Myometrial cell (primary cell): ENCODE measurements around the gene CLGN. TPM values are rescaled to one million over a fixed set of nuclear protein-coding genes. Genes with fewer than 3 reads are reported as not detected.

Experiments used
- total RNA-seq: library from RNA; depleted of rRNA; stranded (reverse); fragments of >200 nt; gene quantifications from 2 replicates; pipeline ENCODE4 v1.2.3, GENCODE V29; 2015

Gene CLGN, protein sequence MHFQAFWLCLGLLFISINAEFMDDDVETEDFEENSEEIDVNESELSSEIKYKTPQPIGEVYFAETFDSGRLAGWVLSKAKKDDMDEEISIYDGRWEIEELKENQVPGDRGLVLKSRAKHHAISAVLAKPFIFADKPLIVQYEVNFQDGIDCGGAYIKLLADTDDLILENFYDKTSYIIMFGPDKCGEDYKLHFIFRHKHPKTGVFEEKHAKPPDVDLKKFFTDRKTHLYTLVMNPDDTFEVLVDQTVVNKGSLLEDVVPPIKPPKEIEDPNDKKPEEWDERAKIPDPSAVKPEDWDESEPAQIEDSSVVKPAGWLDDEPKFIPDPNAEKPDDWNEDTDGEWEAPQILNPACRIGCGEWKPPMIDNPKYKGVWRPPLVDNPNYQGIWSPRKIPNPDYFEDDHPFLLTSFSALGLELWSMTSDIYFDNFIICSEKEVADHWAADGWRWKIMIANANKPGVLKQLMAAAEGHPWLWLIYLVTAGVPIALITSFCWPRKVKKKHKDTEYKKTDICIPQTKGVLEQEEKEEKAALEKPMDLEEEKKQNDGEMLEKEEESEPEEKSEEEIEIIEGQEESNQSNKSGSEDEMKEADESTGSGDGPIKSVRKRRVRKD
- total RNA-seq, result 8.9 and 11.2 TPM in 2 replicates

GRCh38 chr4:140427106-140427918 lies at the start of gene CLGN:
Gene CLGN (minus strand): TSS chr4:140427648. CDS start chr4:140413078, 14,570 bp downstream.

GRCh38 chr4:140373328-140374129 lies 53.9 kb downstream of the CLGN start, which contains the start of gene SCOC:
Gene SCOC (plus strand): TSS chr4:140373646. CDS start chr4:140379171, 5,525 bp downstream.

Other genes with a start within 250 kb of the CLGN start
- gene SCOC, start 54.0 kb downstream of the CLGN start, total RNA-seq, result 61.4 and 79.9 TPM in 2 replicates
- gene MGAT4D, start 70.6 kb upstream of the CLGN start, total RNA-seq, result not detected in 2 replicates
- gene ELMOD2, start 96.5 kb upstream of the CLGN start, total RNA-seq, result 22.2 and 26.1 TPM in 2 replicates
- not detected in 2 replicates for gene UCP1, start 141.3 kb upstream of the CLGN start, total RNA-seq